GM12891 (cell line): ENCODE data around the gene RAD50.

Experiments
- PAX5 ChIP-seq: IDR thresholded peaks from 2 replicates; pipeline ENCODE4 v1.6.1; 2011; ENCODE audit warnings: low read length, moderate library complexity, mild to moderate bottlenecking; ENCODE audit not compliant: insufficient read depth, severe bottlenecking
- POLR2A ChIP-seq: IDR thresholded peaks from 2 replicates; pipeline ENCODE4 v1.6.1; 2011; ENCODE audit warnings: low read depth, low read length, control low read depth
- POLR2AphosphoS5 ChIP-seq: IDR thresholded peaks from 2 replicates; pipeline ENCODE4 v1.6.1; 2011; ENCODE audit warnings: low read depth, low read length, control low read depth
- POU2F2 ChIP-seq: IDR thresholded peaks from 2 replicates; pipeline ENCODE4 v1.6.1; 2011; ENCODE audit warnings: low read depth, mild to moderate bottlenecking, control low read depth, low read length, moderate library complexity
- SPI1 ChIP-seq: IDR thresholded peaks from 2 replicates; pipeline ENCODE4 v1.6.1; 2011; ENCODE audit warnings: low read depth, low read length, control low read depth
- TAF1 ChIP-seq: IDR thresholded peaks from 2 replicates; pipeline ENCODE4 v1.6.1; 2011; ENCODE audit warnings: low read depth, low read length, control low read depth

DNA sequence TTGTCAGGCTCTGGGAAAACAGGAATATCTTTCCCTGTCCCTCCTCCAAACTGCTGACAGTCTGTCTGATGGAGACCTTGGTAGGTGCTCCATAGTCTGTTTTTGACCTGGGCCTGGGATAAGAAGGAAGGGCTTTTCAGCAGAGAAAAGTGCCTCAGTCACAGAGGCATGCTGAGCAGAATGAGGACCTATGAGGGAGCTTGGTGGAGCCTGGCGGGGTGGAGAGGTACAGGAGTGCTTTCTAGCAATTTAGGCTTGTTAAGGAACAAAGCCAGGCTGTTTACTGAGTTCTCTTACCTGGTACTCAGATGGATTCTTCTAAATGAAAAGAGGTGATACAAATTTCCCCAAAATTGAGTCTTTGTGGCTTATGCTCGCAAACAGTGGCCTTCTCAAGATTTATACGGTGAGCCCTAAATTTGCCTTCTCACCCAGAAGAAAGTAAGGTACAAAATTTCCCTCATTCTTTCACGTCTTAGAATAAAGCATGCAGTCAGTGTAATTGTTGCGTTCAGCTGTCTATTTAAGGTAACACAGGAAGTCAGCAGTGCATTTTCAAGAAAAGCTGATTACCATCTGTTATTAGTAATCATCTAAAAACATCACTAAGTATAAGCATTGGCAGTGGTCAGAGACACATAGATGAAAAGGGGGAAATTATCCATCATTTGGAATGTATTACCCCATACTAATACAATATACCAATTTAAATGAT, 72.6 kb downstream of the RAD50 start:
- TF ChIP-seq POLR2A = peak; percentile 41; the same call in 1 of the 2 replicates
- no peak for TF ChIP-seq POLR2AphosphoS5
- no peak for TF ChIP-seq TAF1
- no peak for TF ChIP-seq POU2F2
- TF ChIP-seq PAX5 = no peak
- no peak for TF ChIP-seq SPI1
